ENCODE results near the gene OSBP2. TPM values are rescaled to one million over a fixed set of nuclear protein-coding genes. Genes with fewer than 3 reads are reported as not detected.
A peak's percentile ranks its signal among the peaks of the same experiment; 100 is the strongest.

OSBP2 gene
- total RNA-seq, 2 donors from 2014 or later, result 6.8 to 11.1 TPM

DNA sequence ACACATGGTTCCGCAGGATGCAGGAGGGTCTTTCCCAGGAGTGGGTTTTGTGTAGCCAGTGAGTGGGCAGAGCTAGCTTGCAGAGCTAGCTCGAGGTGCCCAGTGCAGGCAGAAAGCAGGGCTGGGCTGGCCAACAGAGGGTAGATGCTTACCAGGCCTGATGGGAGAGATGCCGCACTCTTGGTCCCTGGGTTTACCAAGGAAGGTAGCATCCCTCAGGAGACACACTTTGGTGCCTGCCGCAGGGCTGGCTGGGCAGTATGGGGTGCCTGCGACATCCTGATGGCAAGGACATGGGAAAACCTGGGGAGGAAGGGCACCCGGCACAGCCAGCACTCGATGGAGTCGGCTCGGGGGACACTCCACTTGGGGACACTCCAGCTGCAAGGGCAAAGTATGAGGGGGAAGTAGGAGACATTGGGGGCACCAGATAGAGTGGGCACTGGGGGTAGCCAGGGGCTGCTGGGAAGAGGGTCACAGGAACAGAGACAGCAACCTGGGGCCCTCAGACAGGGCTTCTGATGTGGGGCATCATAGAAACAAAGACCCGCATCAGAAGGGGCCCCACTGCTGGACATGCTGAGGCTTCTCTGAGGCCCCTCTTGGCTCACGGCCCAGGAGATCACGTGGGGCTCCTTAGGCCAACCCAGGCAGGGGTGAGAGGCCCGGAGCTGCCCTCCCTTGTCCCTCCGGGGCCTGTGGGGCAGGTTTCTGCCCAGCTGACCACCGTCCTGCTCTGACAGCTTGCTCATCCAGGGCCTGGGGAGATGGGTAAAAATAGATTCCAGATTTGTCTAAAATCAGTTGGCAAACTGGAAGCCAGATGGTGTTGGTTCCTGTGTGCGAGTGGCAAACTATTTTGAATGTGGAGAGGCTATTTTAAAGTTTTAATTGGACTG is 184.1 kb downstream of the OSBP2 start:
- Histone ChIP-seq H3K4me1 (ENCODE audit: control insufficient read depth, insufficient read depth, low read length) (peaks cover 22% of the 10 kb centered on the region), H3K4me3 (ENCODE audit: low read length) (no peak overlapping the region), H3K9me3 (ENCODE audit: control insufficient read depth, low read length) (no peaks in the 10 kb centered on the region), H3K27me3 (ENCODE audit: control insufficient read depth, insufficient read depth, low read length, poor library complexity, severe bottlenecking) (no peaks in the 10 kb centered on the region), H3K27ac (ENCODE audit: low read depth, low read length) (no peak overlapping the region), H3K36me3 (ENCODE audit: control insufficient read depth, insufficient read depth, low read length) (no peaks in the 10 kb centered on the region), H3K9ac (ENCODE audit: extremely low read depth, low read length, poor library complexity, severe bottlenecking) (no peak overlapping the region)
- no peaks in the 10 kb centered on the region for H3K9me3 Mint-ChIP-seq
- WGBS, 2 experiments (ENCODE audit: insufficient coverage in 1 of 2, insufficient read length in 1 of 2), result 91 to 93% methylated on average over 8 to 16 of the region's 16 CpGs
- no peaks in the 10 kb centered on the region for H3K27me3 Mint-ChIP-seq (ENCODE audit: insufficient read depth)
- no peak overlapping the region for H3K4me3 Mint-ChIP-seq
- H3K36me3 Mint-ChIP-seq (ENCODE audit: low read depth), result no peaks in the 10 kb centered on the region
- peaks cover 41% of the 10 kb centered on the region for H3K4me1 Mint-ChIP-seq
- no peak for DNase-seq
- no peak for TF ChIP-seq CTCF (conservative IDR thresholded peaks at IDR 0.05)
- H3K27ac Mint-ChIP-seq, result peak overlapping the region; percentile 68

DNA sequence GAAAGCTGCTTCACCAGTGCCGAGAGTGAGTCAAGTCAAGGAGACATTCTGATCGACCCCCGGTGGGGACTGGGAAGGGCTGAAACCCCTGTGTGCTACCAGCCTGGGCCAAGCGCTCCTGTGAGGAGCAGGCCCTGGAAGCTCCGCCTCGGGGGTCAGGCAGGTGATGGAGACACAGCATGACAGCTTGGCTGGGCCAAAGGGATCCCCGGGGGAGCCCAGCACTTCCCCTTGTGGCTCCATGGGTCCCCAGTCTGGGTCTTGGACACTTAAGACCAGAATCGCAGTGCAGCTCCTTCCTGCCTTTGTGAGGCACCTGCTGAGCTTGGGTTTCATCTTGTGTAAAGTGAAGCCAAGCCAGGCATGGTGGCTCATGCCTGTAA is 184.7 kb downstream of the OSBP2 start:
- no peaks in the 10 kb centered on the region for H3K36me3 Mint-ChIP-seq (ENCODE audit: low read depth)
- Histone ChIP-seq H3K4me3 (ENCODE audit: low read length) (no peak overlapping the region), H3K9me3 (ENCODE audit: control insufficient read depth, low read length) (no peaks in the 10 kb centered on the region), H3K27me3 (ENCODE audit: control insufficient read depth, insufficient read depth, low read length, poor library complexity, severe bottlenecking) (no peaks in the 10 kb centered on the region), H3K9ac (ENCODE audit: extremely low read depth, low read length, poor library complexity, severe bottlenecking) (no peak overlapping the region), H3K36me3 (ENCODE audit: control insufficient read depth, insufficient read depth, low read length) (no peaks in the 10 kb centered on the region), H3K4me1 (ENCODE audit: control insufficient read depth, insufficient read depth, low read length) (peaks cover 22% of the 10 kb centered on the region), H3K27ac (ENCODE audit: low read depth, low read length) (no peak overlapping the region)
- H3K27ac Mint-ChIP-seq, result no peak overlapping the region
- WGBS, 2 experiments (ENCODE audit: insufficient coverage in 1 of 2, insufficient read length in 1 of 2), result 90 to 94% methylated on average over 5 to 8 of the region's 8 CpGs
- H3K4me3 Mint-ChIP-seq, result no peak overlapping the region
- peaks cover 45% of the 10 kb centered on the region for H3K4me1 Mint-ChIP-seq
- TF ChIP-seq CTCF (conservative IDR thresholded peaks at IDR 0.05), result no peak
- H3K9me3 Mint-ChIP-seq, result no peaks in the 10 kb centered on the region
- no peak for DNase-seq
- H3K27me3 Mint-ChIP-seq (ENCODE audit: insufficient read depth), result no peaks in the 10 kb centered on the region

DNA sequence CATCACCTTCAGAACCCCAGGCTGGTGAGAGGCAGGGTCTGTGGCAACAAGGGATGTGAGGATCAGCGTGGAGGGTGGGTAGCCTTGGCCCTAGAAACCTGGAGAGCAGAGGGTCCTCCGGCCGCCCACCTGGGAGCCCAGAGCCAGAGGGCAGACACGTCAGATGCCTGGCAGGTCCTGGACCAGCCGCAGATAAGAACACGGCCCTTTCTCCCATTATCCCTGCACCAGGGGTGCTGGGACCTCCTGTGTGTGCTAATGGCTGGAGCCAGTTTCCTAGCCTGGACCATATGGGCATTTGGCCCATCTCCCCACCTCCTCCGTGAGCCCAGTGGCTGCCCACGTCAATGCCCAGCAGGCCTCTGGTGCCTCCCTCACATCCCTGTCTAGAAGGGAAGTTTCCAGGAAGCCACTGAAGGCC is 185.5 kb downstream of the OSBP2 start:
- Mint-ChIP-seq H3K36me3 (ENCODE audit: low read depth) (no peaks in the 10 kb centered on the region), H3K27ac (no peak overlapping the region), H3K4me1 (peaks cover 45% of the 10 kb centered on the region), H3K9me3 (no peaks in the 10 kb centered on the region), H3K4me3 (no peak overlapping the region), H3K27me3 (ENCODE audit: insufficient read depth) (no peaks in the 10 kb centered on the region)
- Histone ChIP-seq H3K36me3 (ENCODE audit: control insufficient read depth, insufficient read depth, low read length) (no peaks in the 10 kb centered on the region), H3K27me3 (ENCODE audit: control insufficient read depth, insufficient read depth, low read length, poor library complexity, severe bottlenecking) (no peaks in the 10 kb centered on the region), H3K9me3 (ENCODE audit: control insufficient read depth, low read length) (no peaks in the 10 kb centered on the region), H3K4me3 (ENCODE audit: low read length) (no peak overlapping the region), H3K4me1 (ENCODE audit: control insufficient read depth, insufficient read depth, low read length) (peaks cover 22% of the 10 kb centered on the region), H3K27ac (ENCODE audit: low read depth, low read length) (no peak overlapping the region), H3K9ac (ENCODE audit: extremely low read depth, low read length, poor library complexity, severe bottlenecking) (no peak overlapping the region)
- no peak for DNase-seq
- 95% methylated on average over 8 of the region's 8 CpGs; no CpG with 5 or more reads in 1 of the 2 experiments for WGBS, 2 experiments (ENCODE audit: insufficient coverage in 1 of 2, insufficient read length in 1 of 2)
- no peak for TF ChIP-seq CTCF (conservative IDR thresholded peaks at IDR 0.05)
